Transverse colon (tissue), 4 donors: ENCODE measurements around the gene CPAMD8. TPM values are rescaled to one million over a fixed set of nuclear protein-coding genes. Genes with fewer than 3 reads are reported as not detected.

Source experiments
- DNase-seq: peaks from one replicate; pipeline ENCODE4 v3.0.0-alpha.2; 2019
- H3K27ac ChIP-seq, 4 donors: fragments of 200-600 bp; sonication (generic); 2 replicates each; pipeline ENCODE4 v1.5.1; 2016 to 2018; ENCODE audit warnings: inconsistent platforms in 4 of 4
- H3K27me3 ChIP-seq: fragments of 200-600 bp; sonication (generic); 2 replicates; pipeline ENCODE4 v1.5.1; 2017; ENCODE audit warnings: inconsistent platforms
- H3K36me3 ChIP-seq, 4 donors: fragments of 200-600 bp; sonication (generic); 2 replicates each; pipeline ENCODE4 v1.5.1; 2017 to 2019; ENCODE audit warnings: inconsistent platforms in 4 of 4
- H3K4me1 ChIP-seq, 4 donors: fragments of 200-600 bp; sonication (generic); 2 replicates each; pipeline ENCODE4 v1.5.1; 2017 to 2020; ENCODE audit warnings: inconsistent platforms in 4 of 4
- H3K4me3 ChIP-seq, 4 donors: fragments of 200-600 bp; sonication (generic); 1 replicate in 1 of 4; 2 replicates in 3 of 4; pipeline versions ENCODE4 v1.5.1 to v1.6.1; 2017 to 2019; ENCODE audit warnings: inconsistent platforms in 4 of 4
- H3K9me3 ChIP-seq, 2 donors: fragments of 200-600 bp; sonication (generic); 2 replicates each; pipeline ENCODE4 v1.5.1; 2017 to 2019; ENCODE audit warnings: inconsistent platforms in 2 of 2
- CTCF ChIP-seq, 5 experiments: fragments of 200-600 bp in 3 of 5; fragments of 450-650 bp in 2 of 5; sonication (generic) in 3 of 5; IDR thresholded peaks; 1 replicate in 2 of 5; 2 replicates in 3 of 5; pipeline ENCODE4 v1.5.1; 2016 to 2017; ENCODE audit warnings: antibody characterized with exemption in 5 of 5, inconsistent platforms in 3 of 5, mild to moderate bottlenecking in 2 of 5, moderate library complexity in 1 of 5
- EP300 ChIP-seq: sonication (generic); formaldehyde crosslinking; IDR thresholded peaks from one replicate; pipeline ENCODE4 v1.6.1; 2017; ENCODE audit warnings: antibody characterized with exemption, low read depth
- POLR2A ChIP-seq: fragments of 450-650 bp; IDR thresholded peaks from one replicate; pipeline ENCODE4 v1.6.1; 2016; ENCODE audit warnings: antibody characterized with exemption, mild to moderate bottlenecking, moderate library complexity
- POLR2AphosphoS5 ChIP-seq, 3 donors: sonication (generic); formaldehyde crosslinking; IDR thresholded peaks; one replicate each; pipeline ENCODE4 v1.6.1; 2016; ENCODE audit warnings: antibody characterized with exemption in 3 of 3
- WGBS, 2 donors: methylation state at CpG; one replicate each; pipeline ENCODE4 v1.1.5; 2018; ENCODE audit warnings: low coverage in 1 of 2; 5-methylcytosine and 5-hydroxymethylcytosine counted together
- in situ Hi-C, 4 donors: fragments of 200-750 bp; cut with MboI; loops; one replicate each; pipeline versions ENCODE4 v1.15.0 to v1.15.1; 2017; ENCODE audit warnings: low sequenced_read_pairs in 3 of 4, low pct_ligation_motif_present in 1 of 4, low pct_unique_long_range_greater_than_20kb in 1 of 4
- intact Hi-C: fragments of 100-400 bp; cut with DNase I; formaldehyde crosslinking; loops from one replicate; pipeline ENCODE4 v1.15.1; 2023; ENCODE audit warnings: low total_unique reads
- total RNA-seq, 4 donors: library from RNA; depleted of rRNA; stranded (reverse); fragments of >200 nt; gene quantifications; one replicate each; pipeline ENCODE4 v1.1.0, GENCODE V29; 2016

CPAMD8 gene
- total RNA-seq, 4 donors from 2014 or later = 1.4 to 20.9 (median 7.7) TPM

- 93% methylated on average over 11 of the region's 13 CpGs; no CpG with 5 or more reads in 1 of the 2 donors for WGBS, 2 donors
- Histone ChIP-seq H3K4me1 (no peaks in the 10 kb centered on the region), H3K27ac (no peak overlapping the region), H3K4me3 (no peak overlapping the region), H3K36me3 (no peaks in the 10 kb centered on the region), H3K9me3 (no peaks in the 10 kb centered on the region), H3K27me3 (no peaks in the 10 kb centered on the region)
- TF ChIP-seq POLR2AphosphoS5 (IDR thresholded peaks at IDR 0.05) (no peak), EP300 (no peak), CTCF (IDR thresholded peaks at IDR 0.05) (no peak), POLR2A (no peak)
- no peak for DNase-seq
- intact Hi-C loops (no loop called here), in situ Hi-C loops (no loop called here)
Observed at GRCh38 chr19:16927883-16928282, 98.7 kb downstream of the CPAMD8 start.

- Histone ChIP-seq H3K9me3 (no peaks in the 10 kb centered on the region), H3K27me3 (no peaks in the 10 kb centered on the region), H3K4me3 (no peak overlapping the region), H3K4me1 (no peaks in the 10 kb centered on the region), H3K36me3 (no peaks in the 10 kb centered on the region), H3K27ac (no peak overlapping the region)
- in situ Hi-C loops = no loop called here
- TF ChIP-seq EP300 = no peak
- no peak for TF ChIP-seq CTCF (IDR thresholded peaks at IDR 0.05)
- TF ChIP-seq POLR2A = no peak
- no peak for TF ChIP-seq POLR2AphosphoS5 (IDR thresholded peaks at IDR 0.05)
- intact Hi-C loops = no loop called here
- no peak for DNase-seq
- 88% methylated on average over 13 of the region's 13 CpGs; no CpG with 5 or more reads in 1 of the 2 donors for WGBS, 2 donors
Observed at GRCh38 chr19:16922949-16923348, 103.7 kb downstream of the CPAMD8 start.

- in situ Hi-C loops = no loop called here
Observed at GRCh38 chr19:16922592-16922934, 104.0 kb downstream of the CPAMD8 start.

GRCh38 chr19:16921766-16922591, 104.6 kb downstream of the CPAMD8 start:
- Histone ChIP-seq H3K27ac (no peak overlapping the region), H3K9me3 (no peaks in the 10 kb centered on the region), H3K4me1 (no peaks in the 10 kb centered on the region), H3K36me3 (no peaks in the 10 kb centered on the region), H3K27me3 (no peaks in the 10 kb centered on the region), H3K4me3 (no peak overlapping the region)
- in situ Hi-C loops = no loop called here
- TF ChIP-seq EP300 (no peak), POLR2A (no peak), POLR2AphosphoS5 (IDR thresholded peaks at IDR 0.05) (no peak), CTCF (IDR thresholded peaks at IDR 0.05) (no peak)
- WGBS, 2 donors = 82 to 83% methylated on average over 2 to 21 of the region's 21 CpGs
- no peak for DNase-seq
- intact Hi-C loops = no loop called here

More at GRCh38 chr19:16922592-16922934, 104.0 kb downstream of the CPAMD8 start:
- TF ChIP-seq POLR2AphosphoS5 (IDR thresholded peaks at IDR 0.05) = no peak
- TF ChIP-seq CTCF (IDR thresholded peaks at IDR 0.05) = no peak
- TF ChIP-seq EP300 = no peak
- H3K36me3 ChIP-seq = no peaks in the 10 kb centered on the region
- 84% methylated on average over 1 of the region's 1 CpG; no CpG with 5 or more reads in 1 of the 2 donors for WGBS, 2 donors
- no peaks in the 10 kb centered on the region for H3K9me3 ChIP-seq
- no peak overlapping the region for H3K4me3 ChIP-seq
- DNase-seq = no peak
- no peaks in the 10 kb centered on the region for H3K4me1 ChIP-seq
- intact Hi-C loops = no loop called here
- H3K27me3 ChIP-seq = no peaks in the 10 kb centered on the region
- no peak overlapping the region for H3K27ac ChIP-seq
